HepG2 (cell line): ENCODE data around the gene CDC20B. TPM values are rescaled to one million over a fixed set of nuclear protein-coding genes. Genes with fewer than 3 reads are reported as not detected.

Experiments used
- ATAC-seq: fragments of 200-7000 bp; cut with Tn5 transposase; 3 replicates; pipeline ENCODE4 v1.9.1; 2020; ENCODE audit warnings: mild to moderate bottlenecking, moderate library complexity
- BruUV-seq: library from RNA; stranded (reverse); fragments of 400-500 nt; replicated peaks from 2 replicates; lab custom pipeline; 2021; lab: Mats Ljungman, UMichigan
- CTCF ChIA-PET: fragments of 300-600 bp; formaldehyde crosslinking; extraction: SDS; loops from one replicate; lab custom pipeline; 2021; ENCODE audit warnings: low total read pairs, inconsistent platforms, low intra/inter-chr PET ratio; lab: Yijun Ruan, JAX
- POLR2A ChIA-PET: fragments of 350-600 bp; sonication (Branson Sonifier 250); formaldehyde crosslinking; loops from one replicate; lab custom pipeline; 2020; ENCODE audit warnings: antibody characterized with exemption, inconsistent platforms; lab: Yijun Ruan, JAX
- DNase-seq: peaks from one replicate; pipeline ENCODE4 v3.0.0-alpha.2; 2015; ENCODE audit warnings: low spot score
- FAIRE-seq: peaks from 3 replicates; lab custom pipeline; 2011; peaks lifted over from hg19 to GRCh38; lab: Jason Lieb, UNC
- H2AFZ ChIP-seq: one replicate; pipeline ENCODE4 v1.6.1; 2011; ENCODE audit warnings: low read length, inconsistent platforms
- H3K27ac ChIP-seq: fragments of 300-600 bp; 3 replicates; pipeline ENCODE4 v1.8.0; 2011; ENCODE audit warnings: mixed run types, mild to moderate bottlenecking, mixed read lengths, low read length, inconsistent platforms; ENCODE audit not compliant: insufficient read depth; ENCODE audit errors: extremely low read length
- H3K27me3 ChIP-seq, 2 experiments: fragments of 200-600 bp in 1 of 2; 2 replicates in 1 of 2; 3 replicates in 1 of 2; pipeline versions ENCODE4 v1.6.0 to v1.8.0; 2011; ENCODE audit warnings: low read length in 2 of 2, mild to moderate bottlenecking in 2 of 2, moderate library complexity in 2 of 2, inconsistent platforms in 1 of 2; ENCODE audit not compliant: insufficient read depth in 2 of 2, control insufficient read depth in 1 of 2
- H3K36me3 ChIP-seq, 2 experiments: fragments of 200-600 bp in 1 of 2; replicated peaks in 1 of 2; 2 replicates in 1 of 2; 3 replicates in 1 of 2; pipeline versions ENCODE4 v1.5.1 to v1.8.0; 2011; ENCODE audit warnings: low read length in 2 of 2, inconsistent platforms in 1 of 2; ENCODE audit not compliant: insufficient read depth in 2 of 2, control insufficient read depth in 1 of 2
- H3K4me1 ChIP-seq: 2 replicates; pipeline ENCODE4 v1.5.1; 2012; ENCODE audit warnings: low read length, inconsistent platforms; ENCODE audit not compliant: insufficient read depth
- H3K4me2 ChIP-seq: 2 replicates; pipeline ENCODE4 v1.6.0; 2011; ENCODE audit warnings: low read depth, low read length, inconsistent platforms
- H3K4me3 ChIP-seq, 3 experiments: fragments of 200-600 bp in 1 of 3; sonication (generic), shearing (Covaris generic) in 1 of 3; replicated peaks in 1 of 3; 2 replicates each; pipeline ENCODE4 v1.5.1; 2011 to 2016; ENCODE audit warnings: low read length in 3 of 3, inconsistent platforms in 2 of 3, low read depth in 2 of 3, mild to moderate bottlenecking in 2 of 3, control low read depth in 1 of 3, mixed read lengths in 1 of 3; ENCODE audit not compliant: insufficient read depth in 1 of 3
- H3K79me2 ChIP-seq: one replicate; pipeline ENCODE4 v1.6.1; 2011; ENCODE audit warnings: low read length, inconsistent platforms; ENCODE audit not compliant: insufficient read depth
- H3K9ac ChIP-seq: 2 replicates; pipeline ENCODE4 v1.6.0; 2011; ENCODE audit warnings: mild to moderate bottlenecking, low read depth, low read length, inconsistent platforms; ENCODE audit not compliant: insufficient read depth
- H3K9me3 ChIP-seq: 2 replicates; pipeline ENCODE4 v1.5.1; 2012; ENCODE audit warnings: mild to moderate bottlenecking, low read length
- H4K20me1 ChIP-seq: 2 replicates; pipeline ENCODE4 v1.6.0; 2011; ENCODE audit warnings: inconsistent platforms, mild to moderate bottlenecking, low read length, moderate library complexity; ENCODE audit not compliant: insufficient read depth
- CREB1 ChIP-seq, 2 experiments: fragments of 450-650 bp in 1 of 2; IDR thresholded peaks; 2 replicates each; pipeline ENCODE4 v1.6.1; 2016 to 2017; ENCODE audit warnings: control low read depth in 1 of 2, mild to moderate bottlenecking in 1 of 2, missing compliant biosample characterization in 1 of 2, missing genetic modification characterization in 1 of 2
- FOSL1 ChIP-seq: sonication (generic); formaldehyde crosslinking; IDR thresholded peaks from 2 replicates; pipeline ENCODE4 v1.9.0; 2021; ENCODE audit warnings: missing genetic modification reagents, borderline replicate concordance
- SP2 ChIP-seq: sonication (generic); formaldehyde crosslinking; IDR thresholded peaks from 2 replicates; pipeline ENCODE4 v1.5.1; 2020; ENCODE audit warnings: mild to moderate bottlenecking, missing genetic modification reagents
- WIZ ChIP-seq: sonication (generic); formaldehyde crosslinking; IDR thresholded peaks from 2 replicates; pipeline ENCODE4 v1.5.1; 2020; ENCODE audit warnings: mild to moderate bottlenecking, missing genetic modification reagents
- ZFP41 ChIP-seq: sonication (generic); formaldehyde crosslinking; IDR thresholded peaks from 2 replicates; pipeline ENCODE4 v1.4.0; 2020; ENCODE audit warnings: mild to moderate bottlenecking, missing genetic modification reagents, borderline replicate concordance
- ZNF207 ChIP-seq: fragments of 450-650 bp; IDR thresholded peaks from 2 replicates; pipeline ENCODE4 v1.6.1; 2016; ENCODE audit warnings: antibody characterized with exemption, borderline replicate concordance
- ZNF263 ChIP-seq: sonication (generic); formaldehyde crosslinking; IDR thresholded peaks from 2 replicates; pipeline ENCODE4 v1.4.0; 2020; ENCODE audit warnings: missing genetic modification reagents
- ZNF354B ChIP-seq: sonication (generic); formaldehyde crosslinking; IDR thresholded peaks from 2 replicates; pipeline ENCODE4 v1.8.0; 2022; ENCODE audit warnings: mild to moderate bottlenecking, missing genetic modification reagents
- ZNF549 ChIP-seq: sonication (generic); formaldehyde crosslinking; IDR thresholded peaks from 2 replicates; pipeline ENCODE4 v1.5.0; 2020; ENCODE audit warnings: missing genetic modification reagents
- ZNF564 ChIP-seq: sonication (generic); formaldehyde crosslinking; IDR thresholded peaks from 2 replicates; pipeline ENCODE4 v1.8.1; 2023; ENCODE audit warnings: mild to moderate bottlenecking, missing genetic modification reagents
- ZNF607 ChIP-seq: sonication (generic); formaldehyde crosslinking; IDR thresholded peaks from 2 replicates; pipeline ENCODE4 v1.5.1; 2020; ENCODE audit warnings: missing genetic modification reagents, mild to moderate bottlenecking, borderline replicate concordance
- ZNF678 ChIP-seq: sonication (generic); formaldehyde crosslinking; IDR thresholded peaks from 2 replicates; pipeline ENCODE4 v1.4.0; 2020; ENCODE audit warnings: mild to moderate bottlenecking, missing genetic modification reagents
- ZNF782 ChIP-seq: sonication (generic); formaldehyde crosslinking; IDR thresholded peaks from 2 replicates; pipeline ENCODE4 v1.4.0; 2020; ENCODE audit warnings: missing genetic modification reagents, mild to moderate bottlenecking, borderline replicate concordance
- WGBS: methylation state at CpG from one replicate; pipeline ENCODE4 v1.1.6; 2017; ENCODE audit warnings: low lambda C conversion rate; 5-methylcytosine and 5-hydroxymethylcytosine counted together
- in situ Hi-C: cut with HindIII; loops from 2 replicates; pipeline ENCODE4 v1.10.0; 2017; ENCODE audit warnings: low pct_unique_long_range_greater_than_20kb; ENCODE audit not compliant: extremely low pct_ligation_motif_present
- intact Hi-C: fragments of 100-400 bp; cut with micrococcal nuclease; formaldehyde crosslinking; loops from one replicate; pipeline ENCODE4 v1.10.0; 2022; ENCODE audit not compliant: unreplicated experiment
- polyA plus RNA-seq, 8 experiments: library from polyadenylated mRNA; depleted of rRNA in 3 of 8; stranded (reverse) in 7 of 8; unstranded in 1 of 8; fragments of >200 nt; fragmentation: Illumina TruSeq in 4 of 8; extraction: Trizol in 4 of 8; gene quantifications; 2 replicates each; pipeline versions ENCODE4 v1.2.1 to v1.2.3, GENCODE V29; 2011 to 2016; ENCODE audit warnings: low read depth in 4 of 8, missing spikeins in 1 of 8, mixed read lengths in 1 of 8; ENCODE audit not compliant: insufficient read depth in 1 of 8
- total RNA-seq, 5 experiments: library from RNA; depleted of rRNA; stranded (reverse); fragments of >200 nt; fragmentation: Illumina TruSeq; extraction: Trizol; gene quantifications; 2 replicates each; pipeline ENCODE4 v1.2.3, GENCODE V29; 2016; ENCODE audit warnings: low read depth in 1 of 5
- TF ChIP-seq, protein P1 (sequence below): sonication (generic); formaldehyde crosslinking; conservative IDR thresholded peaks from 2 replicates; pipeline ENCODE4 v1.4.0; 2020; ENCODE audit warnings: missing genetic modification reagents
- TF ChIP-seq, protein P2 (sequence below): sonication (generic); formaldehyde crosslinking; IDR thresholded peaks from 2 replicates; pipeline ENCODE4 v1.5.1; 2020; ENCODE audit warnings: mild to moderate bottlenecking, missing genetic modification reagents, borderline replicate concordance

Gene CDC20B
- total and polyA plus RNA-seq, 2 of the 13 experiments (the other 11 are each of a cell fraction or from before 2014, with no cell fraction given): not detected

DNA sequence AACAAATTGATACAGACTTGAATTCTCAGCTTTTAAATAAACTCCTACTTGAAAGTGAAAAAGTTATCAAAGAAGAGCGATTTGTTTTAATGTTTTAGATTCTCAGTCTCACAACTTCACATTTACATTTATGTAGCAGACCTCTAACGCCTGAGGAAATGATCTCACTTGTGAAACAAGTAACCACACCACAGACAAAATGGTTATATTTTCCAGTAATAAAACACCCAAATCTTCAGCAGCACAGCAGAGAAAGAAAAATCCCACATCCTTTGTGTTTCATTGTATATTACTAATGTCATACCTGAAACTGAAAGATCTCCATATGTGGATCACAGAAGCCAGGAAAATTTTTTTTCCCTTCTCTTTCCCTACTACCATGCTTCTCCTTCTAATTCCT lies 100.3 kb downstream of the CDC20B start:
- intact Hi-C loops: no loop called here
- no peak for ATAC-seq
- FAIRE-seq: no peak
- H3K36me3 ChIP-seq: no peaks in the 10 kb centered on the region
- H2AFZ ChIP-seq: no peak overlapping the region
- ChIA-PET POLR2A (no interaction called here), CTCF (no interaction called here)
- H3K4me3 ChIP-seq: no peak overlapping the region
- in situ Hi-C loops: no loop called here
- H3K27me3 ChIP-seq: no peaks in the 10 kb centered on the region
- H4K20me1 ChIP-seq: no peaks in the 10 kb centered on the region
- WGBS: 2% methylated on average over 2 of the region's 2 CpGs
- H3K27ac ChIP-seq: no peak overlapping the region
- no peaks in the 10 kb centered on the region for H3K79me2 ChIP-seq
- no peak for TF ChIP-seq FOSL1 (CRISPR knock-in tag)
- TF ChIP-seq SP2 (CRISPR knock-in tag): no peak
- no peak for TF ChIP-seq CREB1 (IDR thresholded peaks at IDR 0.05)
- no peak for TF ChIP-seq CREB1 (CRISPR knock-in tag; IDR thresholded peaks at IDR 0.05)
- no peak for TF ChIP-seq WIZ (CRISPR knock-in tag)
- TF ChIP-seq ZNF549: no peak
- no peak for TF ChIP-seq ZNF354B (CRISPR knock-in tag)
- TF ChIP-seq ZFP41: no peak
- TF ChIP-seq ZNF678 (CRISPR knock-in tag): no peak
- TF ChIP-seq ZNF207: no peak
- no peak for TF ChIP-seq ZNF607 (CRISPR knock-in tag)
- no peak for TF ChIP-seq ZNF263 (CRISPR knock-in tag)
- no peak for TF ChIP-seq ZNF782 (CRISPR knock-in tag)
- TF ChIP-seq, protein P1, sequence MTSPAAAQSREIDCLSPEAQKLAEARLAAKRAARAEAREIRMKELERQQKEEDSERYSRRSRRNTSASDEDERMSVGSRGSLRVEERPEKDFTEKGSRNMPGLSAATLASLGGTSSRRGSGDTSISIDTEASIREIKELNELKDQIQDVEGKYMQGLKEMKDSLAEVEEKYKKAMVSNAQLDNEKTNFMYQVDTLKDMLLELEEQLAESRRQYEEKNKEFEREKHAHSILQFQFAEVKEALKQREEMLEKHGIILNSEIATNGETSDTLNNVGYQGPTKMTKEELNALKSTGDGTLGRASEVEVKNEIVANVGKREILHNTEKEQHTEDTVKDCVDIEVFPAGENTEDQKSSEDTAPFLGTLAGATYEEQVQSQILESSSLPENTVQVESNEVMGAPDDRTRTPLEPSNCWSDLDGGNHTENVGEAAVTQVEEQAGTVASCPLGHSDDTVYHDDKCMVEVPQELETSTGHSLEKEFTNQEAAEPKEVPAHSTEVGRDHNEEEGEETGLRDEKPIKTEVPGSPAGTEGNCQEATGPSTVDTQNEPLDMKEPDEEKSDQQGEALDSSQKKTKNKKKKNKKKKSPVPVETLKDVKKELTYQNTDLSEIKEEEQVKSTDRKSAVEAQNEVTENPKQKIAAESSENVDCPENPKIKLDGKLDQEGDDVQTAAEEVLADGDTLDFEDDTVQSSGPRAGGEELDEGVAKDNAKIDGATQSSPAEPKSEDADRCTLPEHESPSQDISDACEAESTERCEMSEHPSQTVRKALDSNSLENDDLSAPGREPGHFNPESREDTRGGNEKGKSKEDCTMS: no peak
- no peak for TF ChIP-seq ZNF564 (CRISPR knock-in tag)
- TF ChIP-seq, protein P2, sequence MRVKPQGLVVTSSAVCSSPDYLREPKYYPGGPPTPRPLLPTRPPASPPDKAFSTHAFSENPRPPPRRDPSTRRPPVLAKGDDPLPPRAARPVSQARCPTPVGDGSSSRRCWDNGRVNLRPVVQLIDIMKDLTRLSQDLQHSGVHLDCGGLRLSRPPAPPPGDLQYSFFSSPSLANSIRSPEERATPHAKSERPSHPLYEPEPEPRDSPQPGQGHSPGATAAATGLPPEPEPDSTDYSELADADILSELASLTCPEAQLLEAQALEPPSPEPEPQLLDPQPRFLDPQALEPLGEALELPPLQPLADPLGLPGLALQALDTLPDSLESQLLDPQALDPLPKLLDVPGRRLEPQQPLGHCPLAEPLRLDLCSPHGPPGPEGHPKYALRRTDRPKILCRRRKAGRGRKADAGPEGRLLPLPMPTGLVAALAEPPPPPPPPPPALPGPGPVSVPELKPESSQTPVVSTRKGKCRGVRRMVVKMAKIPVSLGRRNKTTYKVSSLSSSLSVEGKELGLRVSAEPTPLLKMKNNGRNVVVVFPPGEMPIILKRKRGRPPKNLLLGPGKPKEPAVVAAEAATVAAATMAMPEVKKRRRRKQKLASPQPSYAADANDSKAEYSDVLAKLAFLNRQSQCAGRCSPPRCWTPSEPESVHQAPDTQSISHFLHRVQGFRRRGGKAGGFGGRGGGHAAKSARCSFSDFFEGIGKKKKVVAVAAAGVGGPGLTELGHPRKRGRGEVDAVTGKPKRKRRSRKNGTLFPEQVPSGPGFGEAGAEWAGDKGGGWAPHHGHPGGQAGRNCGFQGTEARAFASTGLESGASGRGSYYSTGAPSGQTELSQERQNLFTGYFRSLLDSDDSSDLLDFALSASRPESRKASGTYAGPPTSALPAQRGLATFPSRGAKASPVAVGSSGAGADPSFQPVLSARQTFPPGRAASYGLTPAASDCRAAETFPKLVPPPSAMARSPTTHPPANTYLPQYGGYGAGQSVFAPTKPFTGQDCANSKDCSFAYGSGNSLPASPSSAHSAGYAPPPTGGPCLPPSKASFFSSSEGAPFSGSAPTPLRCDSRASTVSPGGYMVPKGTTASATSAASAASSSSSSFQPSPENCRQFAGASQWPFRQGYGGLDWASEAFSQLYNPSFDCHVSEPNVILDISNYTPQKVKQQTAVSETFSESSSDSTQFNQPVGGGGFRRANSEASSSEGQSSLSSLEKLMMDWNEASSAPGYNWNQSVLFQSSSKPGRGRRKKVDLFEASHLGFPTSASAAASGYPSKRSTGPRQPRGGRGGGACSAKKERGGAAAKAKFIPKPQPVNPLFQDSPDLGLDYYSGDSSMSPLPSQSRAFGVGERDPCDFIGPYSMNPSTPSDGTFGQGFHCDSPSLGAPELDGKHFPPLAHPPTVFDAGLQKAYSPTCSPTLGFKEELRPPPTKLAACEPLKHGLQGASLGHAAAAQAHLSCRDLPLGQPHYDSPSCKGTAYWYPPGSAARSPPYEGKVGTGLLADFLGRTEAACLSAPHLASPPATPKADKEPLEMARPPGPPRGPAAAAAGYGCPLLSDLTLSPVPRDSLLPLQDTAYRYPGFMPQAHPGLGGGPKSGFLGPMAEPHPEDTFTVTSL (CRISPR knock-in tag): no peak
- DNase-seq: no peak
- H3K4me2 ChIP-seq: no peak overlapping the region
- H3K4me1 ChIP-seq: no peaks in the 10 kb centered on the region
- no peak overlapping the region for H3K9ac ChIP-seq
- BruUV-seq: no TSS peak
- H3K9me3 ChIP-seq: no peaks in the 10 kb centered on the region
